RKO (cell line): Measurements from ENCODE around the gene KREMEN1.
A peak's percentile ranks its signal among the peaks of the same experiment; 100 is the strongest.

Source experiments
- DNase-seq: peaks from one replicate; pipeline ENCODE4 v3.0.0-alpha.2; 2016; ENCODE audit warnings: low spot score

The KREMEN1 gene

DNA sequence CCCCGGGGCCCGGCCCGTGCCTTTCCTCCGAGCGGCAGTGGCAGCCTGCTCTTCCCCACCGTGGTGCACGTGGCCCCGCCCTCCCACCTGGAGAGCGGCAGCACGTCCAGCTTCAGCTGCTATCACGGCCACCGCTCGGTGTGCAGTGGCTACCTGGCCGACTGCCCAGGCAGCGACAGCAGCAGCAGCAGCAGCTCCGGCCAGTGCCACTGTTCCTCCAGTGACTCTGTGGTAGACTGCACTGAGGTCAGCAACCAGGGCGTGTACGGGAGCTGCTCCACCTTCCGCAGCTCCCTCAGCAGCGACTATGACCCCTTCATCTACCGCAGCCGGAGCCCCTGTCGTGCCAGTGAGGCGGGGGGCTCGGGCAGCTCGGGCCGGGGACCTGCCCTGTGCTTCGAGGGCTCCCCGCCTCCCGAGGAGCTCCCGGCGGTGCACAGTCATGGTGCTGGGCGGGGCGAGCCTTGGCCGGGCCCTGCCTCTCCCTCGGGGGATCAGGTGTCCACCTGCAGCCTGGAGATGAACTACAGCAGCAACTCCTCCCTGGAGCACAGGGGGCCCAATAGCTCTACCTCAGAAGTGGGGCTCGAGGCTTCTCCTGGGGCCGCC, 23.1 kb upstream of the KREMEN1 start:
- no peak for DNase-seq

DNA sequence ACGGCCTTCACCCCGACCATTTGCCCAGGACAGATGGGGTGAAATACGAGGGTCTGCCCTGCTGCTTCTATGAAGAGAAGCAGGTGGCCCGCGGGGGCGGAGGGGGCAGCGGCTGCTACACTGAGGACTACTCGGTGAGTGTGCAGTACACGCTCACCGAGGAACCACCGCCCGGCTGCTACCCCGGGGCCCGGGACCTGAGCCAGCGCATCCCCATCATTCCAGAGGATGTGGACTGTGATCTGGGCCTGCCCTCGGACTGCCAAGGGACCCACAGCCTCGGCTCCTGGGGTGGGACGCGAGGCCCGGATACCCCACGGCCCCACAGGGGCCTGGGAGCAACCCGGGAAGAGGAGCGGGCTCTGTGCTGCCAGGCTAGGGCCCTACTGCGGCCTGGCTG, 22.4 kb upstream of the KREMEN1 start:
- DNase-seq, result no peak

DNA sequence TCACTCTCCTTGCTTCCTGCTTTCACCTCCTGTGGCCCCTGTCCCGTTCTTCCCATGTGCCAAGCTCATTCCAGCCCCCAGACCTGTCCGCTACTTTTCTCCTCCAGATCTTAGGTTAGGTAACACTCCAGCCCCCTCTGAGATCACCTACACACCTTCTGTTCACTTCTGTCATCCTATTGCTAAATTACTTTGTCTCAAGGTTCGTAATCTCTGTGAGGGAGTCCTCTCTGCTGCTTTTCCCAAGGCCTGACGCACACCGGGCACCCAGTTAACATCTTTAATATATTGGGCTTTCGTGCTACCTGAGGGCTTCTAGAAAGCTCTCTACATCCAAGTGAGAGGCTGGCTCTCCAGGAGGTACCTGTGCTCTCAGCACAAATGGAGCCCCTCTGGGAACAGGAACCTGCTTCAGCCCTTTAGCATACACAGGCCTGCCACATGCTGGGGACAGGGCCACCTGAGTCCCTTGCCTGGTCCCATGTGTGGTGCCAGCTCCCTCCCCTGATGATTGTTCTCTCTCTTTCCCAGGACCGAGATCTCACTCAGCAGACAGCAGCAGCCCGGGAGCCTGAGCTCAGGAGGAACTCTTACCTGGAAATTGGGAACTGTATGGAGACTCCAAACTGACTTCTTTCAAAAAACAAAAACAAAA, 19.7 kb upstream of the KREMEN1 start:
- no peak for DNase-seq

DNA sequence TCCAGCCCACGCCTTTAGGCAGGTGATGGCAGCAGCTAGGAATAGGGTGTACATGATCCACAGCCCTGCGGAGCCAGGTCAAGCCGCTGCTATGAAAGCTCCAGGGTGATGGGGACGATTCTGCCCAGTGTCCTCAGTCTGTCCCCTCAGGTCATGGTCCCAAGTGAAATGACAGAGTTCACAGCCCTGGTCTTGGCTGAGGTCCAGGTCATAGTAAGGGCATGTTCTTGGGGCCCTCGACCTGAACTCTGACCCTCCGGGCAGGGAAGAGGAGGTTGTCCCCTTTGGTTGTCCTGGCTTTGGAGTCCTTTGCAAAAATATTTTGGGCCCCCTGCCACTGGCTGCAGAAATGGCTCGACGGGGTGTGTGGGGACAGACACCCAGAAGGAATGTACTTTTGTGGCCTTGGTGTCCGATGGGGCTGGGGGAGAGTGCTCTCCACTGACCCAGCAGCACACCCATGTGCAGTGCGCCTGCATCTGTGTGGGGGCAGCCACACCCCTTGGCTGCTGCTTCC, 18.5 kb upstream of the KREMEN1 start:
- no peak for DNase-seq

DNA sequence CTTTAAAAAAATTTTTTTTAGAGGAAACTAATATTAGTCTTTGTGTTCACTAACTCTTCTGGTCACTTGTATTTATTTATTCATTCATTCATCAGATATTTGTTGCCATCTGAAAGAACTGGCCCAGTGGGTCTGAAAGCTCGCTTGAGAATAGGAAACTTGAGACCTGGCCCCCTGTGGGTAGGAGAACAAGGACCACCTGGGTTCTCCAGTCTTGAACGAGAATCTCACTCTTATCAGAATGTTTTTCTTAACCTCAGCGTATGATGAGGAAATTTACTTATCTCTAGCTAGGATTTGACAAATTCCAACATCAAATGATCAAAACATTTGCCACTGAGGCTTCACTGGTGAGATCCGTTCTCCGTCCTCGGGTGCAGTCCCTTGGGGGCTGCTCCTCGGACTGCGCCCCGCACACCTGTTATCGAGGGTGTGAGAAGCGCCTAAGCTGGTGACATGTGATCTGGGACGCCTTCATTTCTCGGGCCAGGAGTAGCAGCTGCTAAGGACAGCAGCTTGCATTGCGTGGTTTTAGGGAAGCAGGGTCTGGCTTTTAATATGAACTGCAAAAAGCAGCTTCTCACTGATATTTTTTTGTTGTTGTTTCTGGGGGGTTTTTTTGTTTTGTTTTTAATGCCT, 17.5 kb upstream of the KREMEN1 start:
- DNase-seq, result no peak

- DNase-seq, result no peak
Measured at GRCh38 chr22:29056472-29056871, 16.4 kb upstream of the KREMEN1 start.

DNA sequence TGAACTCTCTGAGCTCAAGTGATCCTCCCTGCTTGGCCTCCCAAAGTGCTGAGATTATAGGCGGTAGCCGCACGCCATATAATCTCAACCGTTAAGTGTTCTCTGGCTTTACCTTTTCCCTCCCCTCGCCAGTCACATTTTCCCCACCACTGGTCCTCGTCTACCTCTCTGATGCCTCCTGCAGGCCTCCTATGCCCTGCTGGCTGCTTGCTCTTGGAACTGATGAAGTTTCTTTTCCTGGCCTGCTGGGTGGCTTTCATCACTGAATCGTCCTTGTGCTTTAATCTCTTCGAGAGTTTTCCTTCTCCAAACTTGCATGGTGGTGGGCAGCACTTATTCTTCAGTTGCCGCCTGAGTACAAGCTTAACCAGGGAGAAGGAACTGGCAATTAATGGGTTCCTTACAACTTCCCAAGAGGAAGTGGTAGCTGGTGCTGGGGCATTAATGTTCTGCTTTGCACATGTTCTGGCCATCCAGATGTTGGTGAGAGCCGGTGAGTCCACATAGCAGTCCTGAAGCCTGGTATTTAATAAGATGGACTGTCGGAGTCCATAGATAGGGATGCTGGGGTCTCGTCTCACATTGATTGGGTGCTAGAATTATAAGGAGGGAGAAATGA, 12.5 kb upstream of the KREMEN1 start:
- DNase-seq, result no peak

DNA sequence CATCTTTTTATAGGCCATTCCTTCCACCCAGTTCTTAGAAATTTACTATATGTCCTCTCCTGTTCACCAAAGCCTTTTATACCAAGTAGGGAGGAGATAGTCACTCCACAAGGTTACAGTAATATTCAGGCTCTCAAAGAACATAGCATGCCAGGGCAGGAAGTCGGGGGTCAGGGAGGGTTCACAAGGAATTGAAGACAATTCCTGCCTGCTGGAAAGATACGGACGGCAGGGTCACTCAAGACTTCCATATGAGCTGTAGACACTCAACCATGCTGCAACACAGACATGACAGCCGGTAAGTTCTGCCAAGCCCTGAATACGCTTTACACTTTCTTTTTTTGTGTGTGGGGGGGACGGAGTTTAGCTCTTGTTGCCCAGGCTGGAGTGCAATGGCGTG, 11.9 kb upstream of the KREMEN1 start:
- no peak for DNase-seq

DNA sequence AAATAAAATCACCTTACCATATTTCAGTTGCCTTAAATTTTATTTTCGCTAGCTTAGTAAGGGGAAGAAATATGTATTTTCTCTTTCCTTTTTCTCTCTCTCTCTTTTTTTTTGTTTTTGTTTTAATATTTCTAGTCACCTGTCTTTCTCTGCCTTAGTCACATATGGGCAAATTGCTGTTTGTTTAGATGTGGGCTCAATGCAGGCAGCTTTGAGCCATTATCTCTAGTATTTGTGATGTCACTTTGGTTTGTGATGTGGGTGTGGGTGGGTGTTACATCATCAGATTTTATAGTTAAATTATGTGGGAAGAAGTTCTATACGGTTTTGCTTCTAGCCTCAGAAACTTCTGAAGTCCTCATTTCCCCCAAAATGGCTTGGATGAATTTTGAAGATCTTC, 11.1 kb upstream of the KREMEN1 start, which contains the start of gene C22orf31:
TSS of gene C22orf31 (minus strand) at position 59 of the 400 bp plus-strand sequence. CDS start at position 20, 39 bp downstream.
- DNase-seq, result no peak

GRCh38 chr22:29062286-29062821, 10.5 kb upstream of the KREMEN1 start:
- no peak for DNase-seq

- DNase-seq, result no peak
Measured at GRCh38 chr22:29065468-29066190, 7.2 kb upstream of the KREMEN1 start.

DNA sequence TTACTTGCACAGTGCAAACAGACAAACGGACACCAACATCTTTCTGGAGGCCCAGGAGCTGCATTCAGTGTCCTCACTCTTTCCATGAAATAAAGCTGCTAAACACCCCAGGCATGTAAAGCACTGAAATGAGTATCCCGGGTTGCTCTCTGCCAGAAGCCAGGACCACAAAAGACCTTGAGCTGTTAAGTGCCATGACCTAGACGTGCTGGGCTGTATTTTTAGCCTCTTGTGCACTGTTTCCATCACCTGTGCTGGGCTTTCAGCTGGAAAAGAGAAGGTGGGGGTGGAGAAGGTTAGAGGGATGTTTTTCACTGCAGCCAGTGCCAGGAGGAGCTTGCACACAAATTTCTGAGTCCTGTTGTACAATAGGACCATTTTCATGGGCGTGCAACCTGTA, 3.4 kb upstream of the KREMEN1 start:
- DNase-seq, result no peak

- no peak for DNase-seq
Measured at GRCh38 chr22:29070490-29070889, 2.3 kb upstream of the KREMEN1 start.

DNA sequence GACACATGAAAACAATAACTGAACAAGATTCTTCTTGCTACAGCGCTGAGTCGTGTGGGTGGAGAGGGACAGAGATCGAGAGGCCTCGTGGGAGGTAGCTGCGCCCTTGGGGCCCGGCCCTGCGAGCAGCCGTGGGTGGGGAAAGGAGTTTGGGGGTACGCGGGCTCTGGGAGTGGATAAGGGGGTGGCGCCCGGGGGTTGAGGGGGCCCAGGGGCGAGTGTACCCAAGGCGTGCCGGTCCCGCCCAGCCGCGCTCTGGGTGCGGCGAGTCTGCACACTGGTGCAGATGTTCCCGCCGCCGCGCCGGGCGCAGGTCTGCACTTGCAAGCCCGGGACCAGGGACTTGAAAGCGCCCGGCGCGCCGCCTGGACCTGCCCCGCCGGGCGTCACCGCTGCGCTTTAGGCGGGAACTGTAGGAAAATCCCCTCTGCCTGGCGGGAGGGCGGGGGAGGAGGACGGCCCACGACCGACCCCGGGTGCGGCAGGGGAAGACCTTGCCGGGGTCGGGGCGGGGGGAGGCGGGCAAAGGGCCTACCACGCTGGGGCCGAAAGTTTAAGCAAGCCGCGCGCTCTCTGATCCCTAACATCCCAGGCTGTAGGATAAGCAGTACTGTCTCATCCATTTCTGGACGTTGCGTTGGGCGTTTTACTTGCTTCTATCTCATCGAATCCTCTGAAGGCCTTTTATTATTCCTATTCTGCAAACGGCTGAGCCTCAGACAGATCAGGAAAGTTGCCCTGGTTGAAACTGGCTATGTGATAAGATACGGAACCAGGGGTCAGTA, 1.4 kb upstream of the KREMEN1 start:
- DNase-seq, result no peak

GRCh38 chr22:29072193-29072978, 449 bp upstream of the KREMEN1 start:
- DNase-seq, result peak; percentile 77

DNA sequence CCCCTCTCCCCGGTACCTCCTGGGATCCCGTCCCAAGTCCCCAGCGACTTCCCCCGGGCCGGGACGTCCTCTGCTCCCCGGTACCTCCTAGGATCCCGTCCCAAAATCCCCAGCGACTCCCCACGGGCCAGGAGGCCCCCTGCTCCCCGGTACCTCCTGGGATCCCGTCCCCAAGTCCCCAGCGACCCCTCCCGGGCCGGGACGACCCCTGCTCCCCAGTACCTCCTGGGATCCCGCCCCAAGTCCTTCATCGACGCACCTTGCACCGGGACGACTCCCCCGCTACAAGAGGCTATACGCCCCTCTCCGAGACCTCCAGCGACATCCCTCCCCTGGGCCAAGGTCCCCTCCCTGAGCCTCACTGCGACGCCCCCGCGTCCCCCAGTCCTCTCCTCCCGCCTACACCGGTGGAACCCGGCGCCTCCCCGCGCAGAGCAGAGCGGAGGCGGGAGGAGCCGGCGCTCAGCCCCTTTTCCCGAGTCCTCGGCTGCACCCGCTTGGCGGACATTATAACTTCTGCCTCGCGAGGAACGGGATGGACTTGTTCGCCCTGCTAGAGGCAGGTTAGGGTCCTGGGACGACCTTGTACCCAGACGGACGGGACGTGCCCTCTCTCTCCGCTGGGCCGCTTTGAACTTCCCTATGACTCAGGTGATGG, 912 bp downstream of the KREMEN1 start:
- DNase-seq, result no peak

DNA sequence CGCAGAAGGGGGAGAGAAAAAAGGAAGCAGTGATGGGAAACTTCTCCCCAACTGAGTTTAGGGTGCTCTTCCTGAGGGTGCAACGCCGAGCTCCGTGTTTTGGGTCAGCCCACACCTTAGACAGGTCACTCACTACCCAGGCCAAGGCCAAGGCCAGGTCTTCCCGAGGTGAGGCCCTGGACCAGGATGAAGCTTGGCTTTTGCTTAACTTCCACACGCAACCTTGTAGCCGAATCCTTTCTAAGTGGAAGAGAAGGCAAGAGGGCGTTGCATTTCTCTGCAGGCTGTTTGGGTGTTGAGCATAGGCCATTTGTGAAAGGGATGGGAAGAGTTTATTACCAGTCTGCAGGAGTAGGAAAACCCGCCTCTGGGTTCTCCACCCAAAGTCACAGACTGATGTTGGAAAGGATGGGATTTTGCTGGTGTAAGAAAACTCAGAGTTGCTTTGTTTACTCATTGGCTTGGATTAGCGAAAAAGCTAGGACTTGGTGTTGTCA, 1.5 kb downstream of the KREMEN1 start:
- no peak for DNase-seq

DNA sequence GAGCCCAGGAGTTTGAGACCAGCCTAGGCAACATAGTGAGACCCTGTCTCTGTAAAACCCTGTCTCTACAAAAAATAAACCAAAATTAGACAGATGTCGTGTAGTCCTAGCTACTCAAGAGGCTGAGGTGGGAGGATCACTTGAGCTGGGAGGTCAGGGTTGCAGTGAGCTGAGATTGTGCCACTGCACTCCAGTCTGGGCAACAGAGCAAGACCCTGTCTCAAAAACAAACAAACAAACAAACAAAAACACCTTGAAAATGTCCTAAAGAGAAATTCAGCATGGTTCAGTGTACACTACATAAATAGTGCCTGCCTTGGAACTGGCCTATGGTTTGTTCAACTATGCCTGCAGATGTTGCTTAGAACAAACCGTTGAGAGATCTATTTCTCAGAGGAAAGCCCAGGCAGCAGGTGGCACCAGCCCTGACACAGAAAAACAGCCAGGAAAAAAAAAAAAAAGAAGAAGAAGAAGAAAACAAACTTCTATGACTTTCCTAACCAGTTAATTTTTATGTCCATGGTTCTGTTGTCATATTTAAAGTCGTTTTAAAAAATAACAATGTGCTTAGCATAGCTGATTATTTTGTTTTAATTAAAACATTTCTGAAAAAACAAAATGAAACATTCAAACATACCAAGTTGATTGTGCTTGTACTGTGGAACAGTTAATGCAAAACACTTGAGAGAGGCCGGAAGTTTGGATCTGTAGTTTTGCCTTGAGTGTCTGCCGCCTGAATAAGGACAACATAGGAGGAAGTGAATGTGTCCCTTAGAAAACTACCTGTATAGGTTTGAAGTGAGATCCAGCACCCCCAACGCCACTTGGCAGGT, 5.4 kb downstream of the KREMEN1 start:
- no peak for DNase-seq

GRCh38 chr22:29078869-29079207, 6.0 kb downstream of the KREMEN1 start:
- DNase-seq, result no peak
